GM19239 (cell line): ENCODE data around the gene OR51E2.
A peak's percentile ranks its signal among the peaks of the same experiment; 100 is the strongest.

Experiments used
- DNase-seq: peaks from one replicate; pipeline ENCODE4 v3.0.0; 2011; ENCODE audit warnings: low spot score; ENCODE audit not compliant: insufficient read length
- FAIRE-seq: peaks from 2 replicates; lab custom pipeline; 2011; peaks lifted over from hg19 to GRCh38; lab: Jason Lieb, UNC

OR51E2 gene

DNA sequence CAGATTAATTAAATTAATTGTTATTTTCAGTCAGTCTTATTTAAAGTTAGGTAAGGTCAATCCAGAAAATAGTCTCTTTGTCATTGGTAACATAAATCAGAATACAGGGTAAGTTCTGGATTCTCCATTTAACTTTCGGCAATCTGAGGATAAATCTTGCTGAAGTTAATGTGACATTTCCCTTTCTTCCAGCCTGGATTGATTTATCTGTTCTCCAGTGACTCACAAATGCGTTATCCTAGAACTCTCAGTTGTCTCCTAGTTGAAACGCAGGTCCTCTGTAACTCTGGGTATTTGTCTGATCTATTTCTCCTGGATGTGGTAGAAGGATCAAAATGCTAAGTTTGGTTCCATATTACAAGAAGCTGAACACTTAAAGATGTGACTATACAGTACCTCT, 32.9 kb downstream of the OR51E2 start:
- DNase-seq (no peak), FAIRE-seq (no peak)

DNA sequence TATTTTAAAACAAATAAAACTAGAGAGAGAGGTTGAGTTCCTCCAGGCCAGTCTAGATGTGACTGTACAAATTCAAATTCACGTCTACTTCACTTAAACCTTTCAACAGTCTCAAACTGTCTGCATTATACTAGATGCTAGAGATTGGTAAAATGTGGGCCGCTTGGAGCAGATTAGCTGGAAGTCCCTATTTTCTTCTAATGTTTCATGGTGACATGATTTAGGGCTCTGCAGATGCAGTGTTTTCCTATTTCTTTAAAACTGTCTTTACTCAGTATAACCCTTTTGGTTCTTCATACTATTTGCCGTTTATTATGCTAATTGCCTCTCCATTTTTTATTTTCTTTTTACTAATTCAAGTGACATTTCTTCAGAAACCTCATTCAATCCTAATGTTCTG, 33.5 kb downstream of the OR51E2 start:
- no peak for FAIRE-seq
- no peak for DNase-seq

DNA sequence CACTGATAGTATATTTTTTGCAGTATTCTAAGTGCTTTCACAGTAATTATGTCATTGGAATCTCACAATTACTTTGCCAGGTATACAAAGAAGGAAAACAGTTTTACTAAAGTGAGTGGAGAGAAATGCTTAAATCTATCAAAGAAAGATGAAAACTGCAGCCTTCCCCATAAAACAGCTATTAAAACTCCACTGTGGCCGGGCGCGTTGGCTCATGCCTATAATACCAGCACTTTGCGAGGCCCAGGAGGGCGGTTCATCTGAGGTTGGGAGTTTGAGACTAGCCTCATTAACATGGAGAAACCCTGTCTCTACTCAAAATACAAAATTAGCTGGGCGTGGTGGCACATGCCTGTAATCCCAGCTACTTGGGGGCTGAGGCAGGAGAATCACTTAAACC, 34.8 kb downstream of the OR51E2 start:
- FAIRE-seq (no peak), DNase-seq (no peak)

DNA sequence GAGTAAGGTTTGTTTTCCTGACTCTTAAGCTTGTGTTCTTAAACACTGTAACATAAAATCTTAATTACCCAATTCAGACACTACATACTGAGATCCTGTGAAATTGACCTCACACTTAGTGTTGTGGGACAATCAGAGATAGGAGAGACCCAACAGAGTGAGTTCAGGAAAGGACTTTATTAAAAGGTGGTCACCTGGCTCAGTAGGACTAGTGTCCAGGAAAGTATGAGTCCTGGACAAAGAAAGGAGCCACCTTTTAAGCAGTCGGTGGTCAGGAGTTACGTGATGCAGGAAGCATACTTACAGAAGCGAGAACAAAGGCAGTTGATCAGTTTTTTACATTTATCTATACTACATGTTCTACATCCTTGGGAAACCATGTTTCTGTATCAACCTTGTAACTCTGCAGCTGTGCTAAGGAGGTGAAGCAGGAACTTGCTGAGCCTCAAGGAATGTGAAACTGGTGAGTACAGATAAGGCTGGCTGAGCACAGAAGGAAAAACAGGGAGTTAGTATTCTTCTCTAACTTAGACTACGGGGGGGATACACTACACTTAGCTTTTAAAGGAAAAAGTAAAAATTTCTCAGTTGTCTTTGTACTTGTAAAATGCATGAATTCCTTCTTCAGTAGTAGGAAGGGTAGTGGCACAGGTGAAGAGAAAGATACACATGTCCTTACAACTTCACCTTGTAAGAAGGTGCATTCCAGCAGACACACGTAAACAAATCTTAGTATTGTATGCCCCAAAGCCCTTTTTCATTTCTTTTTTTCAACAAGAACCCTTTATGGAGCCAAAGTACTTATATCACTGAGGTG, 38.8 kb downstream of the OR51E2 start:
- FAIRE-seq (no peak), DNase-seq (no peak)

DNA sequence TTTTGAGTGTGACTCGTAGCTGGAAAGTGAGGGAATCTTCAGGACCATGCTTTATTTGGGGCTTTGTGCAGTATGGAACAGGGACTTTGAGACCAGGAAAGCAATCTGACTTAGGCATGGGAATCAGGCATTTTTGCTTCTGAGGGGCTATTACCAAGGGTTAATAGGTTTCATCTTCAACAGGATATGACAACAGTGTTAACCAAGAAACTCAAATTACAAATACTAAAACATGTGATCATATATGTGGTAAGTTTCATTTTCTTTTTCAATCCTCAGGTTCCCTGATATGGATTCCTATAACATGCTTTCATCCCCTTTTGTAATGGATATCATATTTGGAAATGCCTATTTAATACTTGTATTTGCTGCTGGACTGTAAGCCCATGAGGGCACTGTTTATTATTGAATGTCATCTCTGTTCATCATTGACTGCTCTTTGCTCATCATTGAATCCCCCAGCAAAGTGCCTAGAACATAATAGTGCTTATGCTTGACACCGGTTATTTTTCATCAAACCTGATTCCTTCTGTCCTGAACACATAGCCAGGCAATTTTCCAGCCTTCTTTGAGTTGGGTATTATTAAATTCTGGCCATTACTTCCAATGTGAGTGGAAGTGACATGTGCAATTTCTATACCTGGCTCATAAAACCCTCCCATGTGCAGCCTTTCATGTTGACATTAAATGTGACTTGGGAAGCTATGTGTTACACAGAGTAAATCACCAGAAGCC, 42.9 kb downstream of the OR51E2 start:
- FAIRE-seq (no peak), DNase-seq (no peak)

DNA sequence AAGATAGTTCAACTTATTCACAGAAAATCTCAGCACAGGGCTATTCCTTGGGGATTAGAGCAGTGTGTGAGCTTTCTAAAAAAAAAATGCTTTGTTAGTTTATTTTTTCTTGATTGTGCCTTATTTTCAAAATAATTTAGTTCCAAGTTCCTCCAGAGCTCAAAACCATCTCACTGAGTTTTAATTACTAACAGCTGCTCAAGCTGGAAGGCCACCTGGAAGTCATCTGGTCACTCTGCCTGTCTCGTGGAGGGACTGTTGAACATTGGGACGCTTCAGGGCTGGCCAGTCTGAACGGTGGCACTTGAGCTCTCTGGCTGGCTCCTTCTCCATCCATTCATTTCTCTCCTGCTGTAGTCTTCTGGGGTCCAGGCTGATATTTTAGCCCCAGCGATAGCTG, 49.9 kb downstream of the OR51E2 start:
- FAIRE-seq = no peak
- no peak for DNase-seq

DNA sequence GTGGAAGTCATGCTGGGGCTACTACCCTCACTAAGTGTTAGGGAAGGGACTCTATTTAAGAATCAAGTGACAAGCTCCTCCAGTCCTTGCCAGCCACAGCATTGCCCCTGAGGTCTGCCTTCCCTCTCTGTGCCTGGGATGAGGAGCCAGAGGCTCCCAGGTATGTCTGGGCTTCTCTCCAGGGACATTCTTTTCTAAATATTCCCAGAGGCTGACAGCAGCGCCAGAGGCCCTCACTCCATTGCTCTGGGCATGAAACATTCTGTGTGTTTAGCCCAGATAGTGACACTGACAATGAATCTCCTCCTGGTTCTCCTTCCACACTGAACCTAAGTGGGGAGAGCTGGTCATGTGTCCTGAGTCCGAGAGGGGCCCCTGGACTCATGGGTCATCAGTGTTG, 51.7 kb downstream of the OR51E2 start:
- DNase-seq (no peak), FAIRE-seq (no peak)

DNA sequence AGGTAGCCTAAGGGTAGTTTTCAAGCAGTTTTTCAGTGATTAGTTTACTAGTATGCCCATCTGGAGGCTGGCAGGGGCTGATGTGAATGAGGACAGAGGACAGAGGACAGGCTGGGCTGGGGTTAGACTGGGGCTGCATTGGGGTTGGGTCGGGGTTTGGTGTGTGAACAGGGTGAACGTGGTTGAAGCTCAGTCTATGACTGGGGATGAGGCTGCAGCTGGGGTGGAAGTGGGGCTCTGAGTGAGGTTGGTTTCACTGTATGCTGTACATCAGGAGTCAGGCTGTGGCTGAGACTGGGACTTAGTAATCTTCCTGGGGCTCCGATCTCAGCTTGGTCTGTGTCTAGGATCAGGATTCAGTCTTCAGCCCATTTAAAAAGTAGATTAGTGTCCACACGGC, 53.4 kb downstream of the OR51E2 start:
- DNase-seq = no peak
- FAIRE-seq = no peak

DNA sequence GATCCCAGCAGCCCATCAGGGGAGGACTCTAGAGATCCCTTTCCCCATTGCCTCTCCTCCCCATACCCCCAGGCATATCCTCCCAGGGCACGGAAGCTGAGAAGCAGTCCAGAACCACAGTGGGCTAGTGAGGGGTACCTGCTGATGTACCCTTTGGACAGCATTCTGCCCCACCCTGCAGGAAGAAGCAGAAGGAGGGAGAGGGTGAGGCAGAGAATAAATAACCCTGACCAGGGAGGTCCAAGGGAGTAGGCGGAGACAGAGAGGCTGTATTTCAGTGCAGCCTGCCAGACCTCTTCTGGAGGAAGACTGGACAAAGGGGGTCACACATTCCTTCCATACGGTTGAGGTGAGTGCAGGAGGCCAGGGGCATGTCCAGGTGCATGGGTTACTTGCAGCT, 54.0 kb downstream of the OR51E2 start, which contains the start of gene OR51E1:
Gene OR51E1, plus strand, starts transcription at position 301 of the 400 bp plus-strand sequence. CDS start 8,545 bp downstream, outside the sequence.
- no peak for DNase-seq
- no peak for FAIRE-seq

DNA sequence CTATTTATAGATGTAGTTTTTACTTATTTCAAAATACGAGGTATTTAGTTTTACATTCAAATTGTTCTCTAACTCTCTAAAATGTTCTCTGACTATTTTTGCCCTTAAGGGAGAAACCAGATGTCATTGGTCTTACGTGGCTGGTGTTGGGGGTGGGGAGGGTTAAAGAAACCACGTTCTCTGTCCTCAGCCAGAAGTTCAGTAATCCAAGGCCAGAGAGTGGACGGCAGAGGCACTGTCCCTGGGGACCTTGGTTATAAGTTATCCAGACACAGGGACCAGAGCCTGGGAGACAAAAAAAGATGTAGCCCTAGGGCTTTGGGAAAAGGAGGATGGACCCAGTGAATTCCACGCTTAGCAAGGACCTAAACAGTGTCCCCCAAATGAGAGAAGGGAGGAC, 54.6 kb downstream of the OR51E2 start:
- FAIRE-seq (no peak), DNase-seq (no peak)

DNA sequence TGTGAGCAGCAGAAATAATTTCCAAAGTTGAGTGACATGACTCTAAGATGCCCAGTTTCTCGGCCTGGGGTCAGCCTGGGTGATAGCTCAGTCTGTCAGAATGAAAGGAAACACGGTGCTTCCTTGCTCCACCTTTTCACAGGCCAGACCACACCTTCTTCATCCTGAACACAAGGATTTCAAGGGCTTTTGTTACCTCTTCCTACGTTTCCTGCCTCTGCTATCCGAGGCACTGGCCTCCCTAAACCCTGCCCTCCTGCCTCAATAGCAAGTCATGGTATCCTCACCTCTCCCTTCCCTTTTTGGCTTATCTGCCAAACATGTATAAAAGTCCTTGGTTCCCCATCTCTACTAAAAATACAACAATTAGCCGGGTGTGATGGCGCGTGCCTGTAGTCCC, 55.6 kb downstream of the OR51E2 start:
- DNase-seq (no peak), FAIRE-seq (no peak)

DNA sequence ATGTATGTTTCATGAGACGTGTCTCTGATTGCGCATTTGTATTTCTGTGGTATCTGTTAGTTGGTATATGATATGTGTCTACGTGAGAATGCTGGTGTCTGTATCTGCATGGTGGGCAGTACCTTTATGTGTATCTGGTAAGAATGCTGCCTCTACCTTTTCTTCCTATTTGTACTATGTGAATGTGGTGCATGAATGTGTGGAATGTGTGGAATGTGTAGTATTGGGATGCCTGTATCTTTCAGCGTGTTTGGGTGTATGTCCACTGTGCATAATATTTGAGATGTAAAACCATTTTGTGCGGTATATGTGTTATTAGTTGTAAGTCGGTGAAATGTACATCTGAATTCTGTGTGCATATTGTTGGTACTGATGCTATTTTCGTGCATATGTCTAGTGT, 56.2 kb downstream of the OR51E2 start:
- FAIRE-seq = no peak
- DNase-seq = no peak

DNA sequence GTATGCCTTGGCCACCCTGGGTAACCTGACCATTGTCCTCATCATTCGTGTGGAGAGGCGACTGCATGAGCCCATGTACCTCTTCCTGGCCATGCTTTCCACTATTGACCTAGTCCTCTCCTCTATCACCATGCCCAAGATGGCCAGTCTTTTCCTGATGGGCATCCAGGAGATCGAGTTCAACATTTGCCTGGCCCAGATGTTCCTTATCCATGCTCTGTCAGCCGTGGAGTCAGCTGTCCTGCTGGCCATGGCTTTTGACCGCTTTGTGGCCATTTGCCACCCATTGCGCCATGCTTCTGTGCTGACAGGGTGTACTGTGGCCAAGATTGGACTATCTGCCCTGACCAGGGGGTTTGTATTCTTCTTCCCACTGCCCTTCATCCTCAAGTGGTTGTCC, 57.7 kb downstream of the OR51E2 start:
- no peak for DNase-seq
- FAIRE-seq = no peak

DNA sequence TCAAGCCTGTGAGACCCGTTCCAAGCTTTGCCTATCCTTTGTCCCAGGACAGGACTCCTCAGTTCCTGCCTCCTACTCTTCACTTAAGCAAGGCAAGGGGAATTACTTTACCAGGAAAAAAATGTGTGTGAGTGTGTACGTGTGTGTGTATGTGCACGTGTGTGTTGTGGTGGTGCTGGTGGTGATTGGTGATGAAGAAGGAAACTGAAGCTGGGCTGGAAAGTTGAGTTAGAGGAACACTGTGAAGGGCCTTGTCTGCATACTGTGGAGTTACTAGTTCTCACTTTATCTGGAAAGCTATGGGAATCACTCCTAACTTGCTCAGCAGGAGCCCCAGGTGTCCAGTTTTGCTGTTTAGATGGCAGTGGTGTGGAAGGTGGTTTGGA, 60.0 kb downstream of the OR51E2 start:
- no peak for FAIRE-seq
- no peak for DNase-seq

DNA sequence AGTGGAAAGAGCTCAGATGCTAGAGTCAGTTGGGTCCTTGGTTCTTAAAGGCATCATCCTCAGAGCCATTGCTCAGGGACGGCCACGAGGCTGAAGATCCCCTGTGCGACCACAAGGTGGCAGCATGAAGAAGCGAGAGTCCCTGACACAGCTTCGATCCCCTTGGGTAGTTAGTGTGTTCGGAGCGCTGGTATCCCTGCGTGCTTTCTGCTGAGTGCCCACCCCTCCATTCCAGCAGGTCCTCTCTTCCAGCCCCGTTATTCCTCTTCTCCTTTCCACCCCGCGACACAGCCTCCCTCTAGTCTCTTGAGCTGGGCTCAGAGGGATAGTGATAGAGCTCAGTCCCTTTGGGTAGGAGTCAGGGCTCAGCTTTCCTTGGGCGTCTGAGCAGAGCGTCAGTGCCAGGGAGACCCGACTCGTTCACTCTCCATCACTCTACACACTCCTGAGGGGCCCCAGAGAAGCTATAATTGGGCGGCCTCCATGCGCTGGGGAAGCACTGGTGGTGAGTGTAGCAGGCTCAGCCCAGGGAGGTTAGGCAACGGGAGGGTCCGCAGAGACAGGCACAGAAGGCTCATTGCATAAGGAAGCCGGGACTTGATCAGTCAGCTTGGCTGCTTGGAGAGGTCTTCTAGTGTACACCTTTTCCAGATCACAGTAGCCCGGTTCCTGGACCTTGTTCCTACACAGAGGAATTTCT, 60.5 kb downstream of the OR51E2 start, which contains the start of gene OR51D1:
Gene OR51D1, plus strand, starts transcription at position 516 of the 700 bp plus-strand sequence. CDS start 2,314 bp downstream, outside the sequence.
- peak; percentile 59 for DNase-seq
- FAIRE-seq = peak; percentile 97

DNA sequence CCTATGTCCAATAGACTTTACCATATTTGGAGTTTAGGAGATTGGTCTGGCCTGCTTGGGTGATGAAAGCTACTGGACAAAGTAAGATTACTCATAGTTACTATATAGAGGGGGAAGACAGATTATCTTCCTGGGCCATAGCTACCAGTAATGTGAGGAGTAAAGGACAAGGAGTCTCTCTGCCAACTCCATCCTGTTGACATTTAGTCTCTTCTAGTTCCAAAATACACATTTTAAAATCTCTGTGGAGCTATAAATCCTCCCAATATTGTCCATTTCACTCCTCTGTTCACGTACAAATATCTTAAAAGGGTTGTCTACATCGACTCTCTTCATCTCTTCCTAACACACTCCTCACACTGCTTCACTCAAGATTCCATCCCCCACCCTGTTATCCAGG, 61.5 kb downstream of the OR51E2 start:
- FAIRE-seq (no peak), DNase-seq (no peak)
